ENCODE data around the gene ZFAND2A. TPM values are rescaled to one million over a fixed set of nuclear protein-coding genes. Genes with fewer than 3 reads are reported as not detected.

The ZFAND2A gene
- total RNA-seq, 1 experiment from 2014 or later, result 40.7 TPM

DNA sequence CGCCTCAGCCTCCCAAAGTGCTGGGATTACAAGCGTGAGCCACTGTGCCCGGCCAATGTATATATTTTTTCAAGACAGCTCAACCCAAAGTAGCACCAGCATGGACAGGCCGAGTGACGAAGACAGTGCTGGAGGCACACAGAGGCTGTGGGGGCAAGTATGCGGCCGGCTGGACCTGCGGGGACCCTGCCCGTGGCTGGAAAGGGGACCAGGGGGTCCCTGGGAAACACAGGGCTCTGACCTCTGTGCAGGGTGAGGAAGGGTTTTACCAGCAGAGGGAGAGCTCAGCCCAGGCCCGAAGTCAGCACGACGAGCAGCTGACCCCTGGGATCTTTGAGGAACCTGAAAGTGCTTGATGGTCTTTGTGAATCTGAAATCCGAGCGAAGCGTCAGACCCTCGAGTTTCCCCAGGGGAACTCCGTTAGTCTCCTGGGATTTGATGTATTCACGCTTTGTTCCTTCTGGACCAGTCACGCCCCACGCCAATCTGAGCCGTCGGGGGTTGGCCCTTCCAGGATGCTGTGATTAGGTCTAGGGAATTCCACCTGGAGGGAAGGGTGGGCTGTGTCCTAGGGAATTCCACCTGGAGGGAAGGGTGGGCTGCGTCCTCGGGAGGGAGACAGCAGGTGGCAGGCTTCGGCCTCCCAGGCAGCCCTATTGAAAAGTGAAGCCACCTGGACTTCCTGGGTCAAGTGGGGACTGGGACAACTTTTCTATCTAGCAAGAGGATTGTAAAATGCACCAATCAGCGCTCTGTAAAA lies 10.9 kb upstream of the ZFAND2A start:
- ChIA-PET POLR2A (interaction anchor here (1.1 kb wide), 1 partner anchor 10 kb away, joined by 3 read pairs; no protein-coding TSS in a partner anchor), CTCF (interaction anchor here (0.6 to 1.1 kb wide), 3 partner anchors 9 to 178 kb away, joined by 3 to 5 read pairs (median 4); no protein-coding TSS in a partner anchor)
- intact Hi-C loops (cut with micrococcal nuclease), result no loop called here
- no peaks in the 10 kb centered on the region for H3K9me3 Mint-ChIP-seq (ENCODE audit: unreplicated experiment)
- H3K4me1 Mint-ChIP-seq (ENCODE audit: insufficient read depth, unreplicated experiment), result no peaks in the 10 kb centered on the region
- BruUV-seq (replicated peaks), result no TSS peak
- H3K27me3 Mint-ChIP-seq (ENCODE audit: insufficient read depth, unreplicated experiment), result no peaks in the 10 kb centered on the region
- no peak for DNase-seq (ENCODE audit: unreplicated experiment)
- H3K27ac Mint-ChIP-seq (ENCODE audit: low read depth, unreplicated experiment), result no peak overlapping the region
- no peak for TF ChIP-seq CTCF (IDR thresholded peaks at IDR 0.05; ENCODE audit: unreplicated experiment)
- peaks cover 5% of the 10 kb centered on the region for H3K36me3 Mint-ChIP-seq (ENCODE audit: insufficient read depth, unreplicated experiment)
- H3K4me3 Mint-ChIP-seq (ENCODE audit: unreplicated experiment), result no peak overlapping the region

GRCh38 chr7:1169409-1170368 lies 9.7 kb upstream of the ZFAND2A start:
- Mint-ChIP-seq H3K27me3 (ENCODE audit: insufficient read depth, unreplicated experiment) (no peaks in the 10 kb centered on the region), H3K4me3 (ENCODE audit: unreplicated experiment) (peak overlapping the region; percentile 75), H3K4me1 (ENCODE audit: insufficient read depth, unreplicated experiment) (no peaks in the 10 kb centered on the region), H3K36me3 (ENCODE audit: insufficient read depth, unreplicated experiment) (peaks cover 5% of the 10 kb centered on the region), H3K9me3 (ENCODE audit: unreplicated experiment) (no peaks in the 10 kb centered on the region), H3K27ac (ENCODE audit: low read depth, unreplicated experiment) (no peak overlapping the region)
- no TSS peak for BruUV-seq (replicated peaks)
- ChIA-PET CTCF (interaction anchor here (0.5 to 1.1 kb wide), 4 partner anchors 10 to 178 kb away, joined by 3 to 5 read pairs (median 4); no protein-coding TSS in a partner anchor), POLR2A (interaction anchor here (1.1 kb wide), 1 partner anchor 9 kb away, joined by 3 read pairs; no protein-coding TSS in a partner anchor)
- intact Hi-C loops (cut with micrococcal nuclease), result no loop called here
- TF ChIP-seq CTCF (IDR thresholded peaks at IDR 0.05; ENCODE audit: unreplicated experiment), result peak; percentile 57
- DNase-seq (ENCODE audit: unreplicated experiment), result peak; percentile 56

- ChIA-PET CTCF (interaction anchor here (0.9 kb wide), 1 partner anchor 14 kb away, joined by 3 read pairs; no protein-coding TSS in a partner anchor), POLR2A (no interaction called here)
- no peak for DNase-seq (ENCODE audit: unreplicated experiment)
- Mint-ChIP-seq H3K4me3 (ENCODE audit: unreplicated experiment) (no peak overlapping the region), H3K9me3 (ENCODE audit: unreplicated experiment) (no peaks in the 10 kb centered on the region), H3K27ac (ENCODE audit: low read depth, unreplicated experiment) (no peak overlapping the region), H3K27me3 (ENCODE audit: insufficient read depth, unreplicated experiment) (no peaks in the 10 kb centered on the region), H3K4me1 (ENCODE audit: insufficient read depth, unreplicated experiment) (no peaks in the 10 kb centered on the region), H3K36me3 (ENCODE audit: insufficient read depth, unreplicated experiment) (peaks cover 6% of the 10 kb centered on the region)
- BruUV-seq (replicated peaks), result no TSS peak
- TF ChIP-seq CTCF (IDR thresholded peaks at IDR 0.05; ENCODE audit: unreplicated experiment), result no peak
- intact Hi-C loops (cut with micrococcal nuclease), result no loop called here
Measured at GRCh38 chr7:1168422-1168821, 8.4 kb upstream of the ZFAND2A start.

GRCh38 chr7:1164436-1164835 lies 4.4 kb upstream of the ZFAND2A start:
- no TSS peak for BruUV-seq (replicated peaks)
- H3K4me3 Mint-ChIP-seq (ENCODE audit: unreplicated experiment), result no peak overlapping the region
- CTCF ChIA-PET, result no interaction called here
- no peak overlapping the region for H3K27ac Mint-ChIP-seq (ENCODE audit: low read depth, unreplicated experiment)
- intact Hi-C loops (cut with micrococcal nuclease), result loop anchor here (5.0 kb wide), 1 partner anchor 77 kb away; the partner anchor contains the start of gene GPER1
- no peaks in the 10 kb centered on the region for H3K27me3 Mint-ChIP-seq (ENCODE audit: insufficient read depth, unreplicated experiment)
- no peak for TF ChIP-seq CTCF (IDR thresholded peaks at IDR 0.05; ENCODE audit: unreplicated experiment)
- no peak for DNase-seq (ENCODE audit: unreplicated experiment)
- no peaks in the 10 kb centered on the region for H3K9me3 Mint-ChIP-seq (ENCODE audit: unreplicated experiment)
- peaks cover 15% of the 10 kb centered on the region for H3K36me3 Mint-ChIP-seq (ENCODE audit: insufficient read depth, unreplicated experiment)
- POLR2A ChIA-PET, result no interaction called here
- H3K4me1 Mint-ChIP-seq (ENCODE audit: insufficient read depth, unreplicated experiment), result peaks cover 6% of the 10 kb centered on the region
